K562 (cell line): ENCODE measurements around the gene ABHD16A. TPM values are rescaled to one million over a fixed set of nuclear protein-coding genes. Genes with fewer than 3 reads are reported as not detected.

ENCODE experiments used
- CEBPB ChIP-seq: fragments of 450-650 bp; IDR thresholded peaks from 2 replicates; pipeline ENCODE4 v1.6.1; 2016; ENCODE audit warnings: missing genetic modification characterization, missing compliant biosample characterization
- DPF2 ChIP-seq: fragments of 450-650 bp; IDR thresholded peaks from 2 replicates; pipeline ENCODE4 v1.6.1; 2016
- FOXA3 ChIP-seq, 2 experiments: fragments of 450-650 bp in 1 of 2; sonication (generic) in 1 of 2; formaldehyde crosslinking; IDR thresholded peaks in 1 of 2; conservative IDR thresholded peaks in 1 of 2; 2 replicates each; pipeline versions ENCODE4 v1.4.0 to v1.8.0; 2020 to 2022; ENCODE audit warnings: mild to moderate bottlenecking in 2 of 2, missing genetic modification reagents in 1 of 2
- FOXJ3 ChIP-seq: sonication (generic); formaldehyde crosslinking; IDR thresholded peaks from 2 replicates; pipeline ENCODE4 v1.4.0; 2020; ENCODE audit warnings: mild to moderate bottlenecking, missing genetic modification reagents
- HNRNPLL ChIP-seq: fragments of 200-400 bp; formaldehyde crosslinking; IDR thresholded peaks from 2 replicates; pipeline ENCODE4 v1.6.1; 2017; ENCODE audit warnings: low read length, low read depth, mild to moderate bottlenecking; ENCODE audit not compliant: poor library complexity, severe bottlenecking
- POLR3G ChIP-seq: IDR thresholded peaks from 2 replicates; pipeline ENCODE4 v1.6.1; 2011; ENCODE audit not compliant: insufficient read length, insufficient replicate concordance; ENCODE audit errors: extremely low read depth
- PPARD ChIP-seq: fragments of 250-450 bp; sonication (Bioruptor Pico); IDR thresholded peaks from 2 replicates; pipeline ENCODE4 v1.8.0; 2022; ENCODE audit warnings: inconsistent platforms, mild to moderate bottlenecking, moderate library complexity
- SMAD1 ChIP-seq: fragments of 150-350 bp; IDR thresholded peaks from 2 replicates; pipeline ENCODE4 v1.6.1; 2014; ENCODE audit warnings: low read length, low read depth; ENCODE audit not compliant: partially characterized antibody
- ZNF133 ChIP-seq: fragments of 250-450 bp; sonication (Bioruptor Pico); IDR thresholded peaks from 2 replicates; pipeline ENCODE4 v1.4.0; 2020; ENCODE audit warnings: mild to moderate bottlenecking
- ZNF174 ChIP-seq: fragments of 250-450 bp; sonication (Bioruptor Pico); IDR thresholded peaks from 2 replicates; pipeline ENCODE4 v1.4.0; 2020; ENCODE audit warnings: mild to moderate bottlenecking
- ZNF780A ChIP-seq: fragments of 250-450 bp; sonication (Bioruptor Pico); IDR thresholded peaks from 2 replicates; pipeline ENCODE4 v1.5.0; 2021; ENCODE audit warnings: mild to moderate bottlenecking
- polyA plus RNA-seq, 8 experiments: library from polyadenylated mRNA; depleted of rRNA in 4 of 8; stranded (reverse) in 5 of 8; unstranded in 3 of 8; fragments of >200 nt; fragmentation: Nextera tagmentation in 2 of 8; fragmentation: Illumina TruSeq in 1 of 8; extraction: Ambion mirVana in 2 of 8; extraction: Trizol in 1 of 8; gene quantifications; 2 replicates each; pipeline versions ENCODE4 v1.2.1 to v1.2.3, GENCODE V29; 2011 to 2014; ENCODE audit warnings: inconsistent platforms in 1 of 8, missing spikeins in 1 of 8
- total RNA-seq, 7 experiments: library from RNA; depleted of rRNA in 6 of 7; stranded (reverse); fragments of >200 nt in 6 of 7; fragmentation: Illumina TruSeq in 2 of 7; extraction: Trizol in 2 of 7; gene quantifications; 2 replicates each; pipeline versions ENCODE4 v1.2.1 to v1.2.3, GENCODE V29; 2011 to 2021; ENCODE audit warnings: low replicate concordance in 1 of 7
- TF ChIP-seq, protein P1 (sequence below), 2 experiments: fragments of 450-650 bp; IDR thresholded peaks; 2 replicates each; pipeline ENCODE4 v1.6.1; 2018; ENCODE audit warnings: mild to moderate bottlenecking in 2 of 2, low read depth in 1 of 2; ENCODE audit not compliant: partially characterized antibody in 2 of 2
- TF ChIP-seq, protein P2 (sequence below), 3 experiments: fragments of 200-800 bp in 1 of 3; sonication (Bioruptor generic) in 1 of 3; sonication (generic) in 1 of 3; formaldehyde crosslinking in 1 of 3; IDR thresholded peaks; 2 replicates each; pipeline versions ENCODE4 v1.6.1 to v1.8.0; 2016 to 2022; ENCODE audit warnings: mild to moderate bottlenecking in 2 of 3, missing compliant biosample characterization in 2 of 3, missing genetic modification characterization in 2 of 3, missing genetic modification reagents in 1 of 3
- TF ChIP-seq, protein P3 (sequence below), 2 experiments: IDR thresholded peaks; 2 replicates each; pipeline ENCODE4 v1.6.1; 2012; ENCODE audit warnings: improper control_type of control experiment in 2 of 2, low read depth in 2 of 2, low read length in 2 of 2, borderline replicate concordance in 1 of 2

ABHD16A gene
- total and polyA plus RNA-seq, 9 of the 15 experiments (the other 6 are each of a cell fraction or from before 2014, with no cell fraction given) = 25.8 to 120 (median 81.6) TPM

DNA sequence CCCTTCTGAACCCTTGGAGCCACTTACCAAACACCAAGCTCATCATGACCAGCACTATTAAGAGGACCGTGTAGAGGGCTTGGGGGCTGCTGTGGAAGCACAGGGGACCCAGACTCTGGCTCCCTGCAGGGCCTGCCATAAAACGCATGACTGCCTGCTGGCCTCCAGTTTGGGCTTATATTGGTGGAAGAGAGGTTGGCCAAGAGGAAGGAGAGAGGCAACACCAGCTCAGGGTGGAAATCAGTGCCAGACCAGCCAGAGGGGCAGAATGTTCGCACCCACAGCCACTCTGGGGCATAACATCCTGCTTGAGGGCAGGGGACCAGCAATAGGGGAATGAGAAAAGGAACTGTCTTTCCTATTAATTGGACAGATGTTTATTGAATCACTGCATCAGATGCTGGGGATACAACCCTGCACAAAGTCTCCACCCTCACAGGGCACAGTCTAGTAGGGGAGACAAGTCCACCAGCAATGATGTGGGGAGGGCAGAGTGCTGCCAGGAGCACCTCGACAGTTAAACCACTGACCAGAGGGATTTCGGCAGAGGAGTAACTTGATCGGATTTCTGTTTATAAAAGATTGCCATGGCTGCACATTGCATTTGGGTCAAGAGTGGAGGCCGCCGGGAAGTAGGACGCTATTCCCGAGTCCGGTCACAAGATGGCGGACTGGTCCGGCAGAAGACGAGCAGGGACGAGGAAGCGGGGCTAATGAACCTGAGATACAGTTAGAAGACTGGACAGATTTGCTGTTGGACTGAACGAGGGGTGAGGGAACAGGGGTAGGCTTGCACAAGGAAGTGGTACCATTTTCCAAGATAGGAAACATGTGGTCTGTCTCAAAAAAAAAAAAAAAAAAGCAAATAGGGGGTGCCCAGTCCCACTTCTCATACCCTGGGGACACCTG, 22.6 kb downstream of the ABHD16A start, which contains the start of gene LY6G5C (continued):
- 0 out of 4 replicates have a peak, but pooled peaks of 1 of the 2 experiments have one; percentile 43 for TF ChIP-seq FOXA3 (CRISPR knock-in tag; conservative IDR thresholded peaks at IDR 0.05 in 1 of 2, IDR thresholded peaks at IDR 0.05 in 1 of 2)
- TF ChIP-seq ZNF174 = no peak
- TF ChIP-seq PPARD (CRISPR knock-in tag) = no peak
- TF ChIP-seq POLR3G = no peak
- TF ChIP-seq ZNF133 (CRISPR knock-in tag) = no peak
- TF ChIP-seq, protein P1, sequence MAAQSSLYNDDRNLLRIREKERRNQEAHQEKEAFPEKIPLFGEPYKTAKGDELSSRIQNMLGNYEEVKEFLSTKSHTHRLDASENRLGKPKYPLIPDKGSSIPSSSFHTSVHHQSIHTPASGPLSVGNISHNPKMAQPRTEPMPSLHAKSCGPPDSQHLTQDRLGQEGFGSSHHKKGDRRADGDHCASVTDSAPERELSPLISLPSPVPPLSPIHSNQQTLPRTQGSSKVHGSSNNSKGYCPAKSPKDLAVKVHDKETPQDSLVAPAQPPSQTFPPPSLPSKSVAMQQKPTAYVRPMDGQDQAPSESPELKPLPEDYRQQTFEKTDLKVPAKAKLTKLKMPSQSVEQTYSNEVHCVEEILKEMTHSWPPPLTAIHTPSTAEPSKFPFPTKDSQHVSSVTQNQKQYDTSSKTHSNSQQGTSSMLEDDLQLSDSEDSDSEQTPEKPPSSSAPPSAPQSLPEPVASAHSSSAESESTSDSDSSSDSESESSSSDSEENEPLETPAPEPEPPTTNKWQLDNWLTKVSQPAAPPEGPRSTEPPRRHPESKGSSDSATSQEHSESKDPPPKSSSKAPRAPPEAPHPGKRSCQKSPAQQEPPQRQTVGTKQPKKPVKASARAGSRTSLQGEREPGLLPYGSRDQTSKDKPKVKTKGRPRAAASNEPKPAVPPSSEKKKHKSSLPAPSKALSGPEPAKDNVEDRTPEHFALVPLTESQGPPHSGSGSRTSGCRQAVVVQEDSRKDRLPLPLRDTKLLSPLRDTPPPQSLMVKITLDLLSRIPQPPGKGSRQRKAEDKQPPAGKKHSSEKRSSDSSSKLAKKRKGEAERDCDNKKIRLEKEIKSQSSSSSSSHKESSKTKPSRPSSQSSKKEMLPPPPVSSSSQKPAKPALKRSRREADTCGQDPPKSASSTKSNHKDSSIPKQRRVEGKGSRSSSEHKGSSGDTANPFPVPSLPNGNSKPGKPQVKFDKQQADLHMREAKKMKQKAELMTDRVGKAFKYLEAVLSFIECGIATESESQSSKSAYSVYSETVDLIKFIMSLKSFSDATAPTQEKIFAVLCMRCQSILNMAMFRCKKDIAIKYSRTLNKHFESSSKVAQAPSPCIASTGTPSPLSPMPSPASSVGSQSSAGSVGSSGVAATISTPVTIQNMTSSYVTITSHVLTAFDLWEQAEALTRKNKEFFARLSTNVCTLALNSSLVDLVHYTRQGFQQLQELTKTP (IDR thresholded peaks at IDR 0.05; ENCODE audit: low read depth in 1 of 2, partially characterized antibody in 2 of 2) = peak in 1 of 2 experiments; percentile 49
- no peak for TF ChIP-seq HNRNPLL
- TF ChIP-seq CEBPB (tag) = no peak
- TF ChIP-seq DPF2 = no peak
- TF ChIP-seq SMAD1 = peak; percentile 22
- no peak for TF ChIP-seq ZNF780A
- TF ChIP-seq FOXJ3 (CRISPR knock-in tag) = 0 out of 2 replicates have a peak, but pooled peaks have one; percentile 6
- TF ChIP-seq, protein P2, sequence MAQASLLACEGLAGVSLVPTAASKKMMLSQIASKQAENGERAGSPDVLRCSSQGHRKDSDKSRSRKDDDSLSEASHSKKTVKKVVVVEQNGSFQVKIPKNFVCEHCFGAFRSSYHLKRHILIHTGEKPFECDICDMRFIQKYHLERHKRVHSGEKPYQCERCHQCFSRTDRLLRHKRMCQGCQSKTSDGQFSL (CRISPR knock-in tag; IDR thresholded peaks at IDR 0.05) = peak; percentile 69; the same call in 1 of the 2 replicates
- TF ChIP-seq, protein P2 (tag; IDR thresholded peaks at IDR 0.05) = no peak
- TF ChIP-seq, protein P3, sequence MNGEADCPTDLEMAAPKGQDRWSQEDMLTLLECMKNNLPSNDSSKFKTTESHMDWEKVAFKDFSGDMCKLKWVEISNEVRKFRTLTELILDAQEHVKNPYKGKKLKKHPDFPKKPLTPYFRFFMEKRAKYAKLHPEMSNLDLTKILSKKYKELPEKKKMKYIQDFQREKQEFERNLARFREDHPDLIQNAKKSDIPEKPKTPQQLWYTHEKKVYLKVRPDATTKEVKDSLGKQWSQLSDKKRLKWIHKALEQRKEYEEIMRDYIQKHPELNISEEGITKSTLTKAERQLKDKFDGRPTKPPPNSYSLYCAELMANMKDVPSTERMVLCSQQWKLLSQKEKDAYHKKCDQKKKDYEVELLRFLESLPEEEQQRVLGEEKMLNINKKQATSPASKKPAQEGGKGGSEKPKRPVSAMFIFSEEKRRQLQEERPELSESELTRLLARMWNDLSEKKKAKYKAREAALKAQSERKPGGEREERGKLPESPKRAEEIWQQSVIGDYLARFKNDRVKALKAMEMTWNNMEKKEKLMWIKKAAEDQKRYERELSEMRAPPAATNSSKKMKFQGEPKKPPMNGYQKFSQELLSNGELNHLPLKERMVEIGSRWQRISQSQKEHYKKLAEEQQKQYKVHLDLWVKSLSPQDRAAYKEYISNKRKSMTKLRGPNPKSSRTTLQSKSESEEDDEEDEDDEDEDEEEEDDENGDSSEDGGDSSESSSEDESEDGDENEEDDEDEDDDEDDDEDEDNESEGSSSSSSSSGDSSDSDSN (IDR thresholded peaks at IDR 0.05; ENCODE audit: borderline replicate concordance in 1 of 2, low read depth in 2 of 2, low read length in 2 of 2) = no peak
